ENCODE data around the gene TIAL1.
"Not testable (repeated sequence)": the region's sequence is repeated elsewhere in the genome, so short reads cannot be mapped to it uniquely, and the experiment has no call there.

TIAL1 gene

DNA sequence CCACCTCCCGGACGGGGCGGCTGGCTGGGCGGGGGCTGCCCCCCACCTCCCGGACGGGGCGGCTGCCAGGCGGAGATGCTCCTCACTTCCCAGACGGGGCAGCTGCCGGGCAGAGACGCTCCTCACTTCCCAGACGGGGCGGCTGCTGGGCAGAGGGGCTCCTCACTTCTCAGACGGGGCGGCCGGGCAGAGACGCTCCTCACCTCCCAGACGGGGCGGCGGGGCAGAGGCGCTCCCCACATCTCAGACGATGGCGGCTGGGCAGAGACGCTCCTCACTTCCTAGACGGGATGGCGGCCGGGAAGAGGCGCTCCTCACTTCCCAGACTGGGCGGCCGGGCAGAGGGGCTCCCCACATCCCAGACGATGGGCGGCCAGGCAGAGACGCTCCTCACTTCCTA, 37.3 kb downstream of the TIAL1 start:
- not testable (repeated sequence) for DNase-seq (ENCODE audit: extremely low spot score, insufficient read length, low read depth); FAIRE-seq

- DNase-seq (ENCODE audit: extremely low spot score, insufficient read length, low read depth); FAIRE-seq: not testable (repeated sequence)
These were observed 40.7 kb downstream of the TIAL1 start for GRCh38 chr10:119556081-119556480.

- DNase-seq (ENCODE audit: extremely low spot score, insufficient read length, low read depth) (no peak), FAIRE-seq (no peak)
These were observed 41.5 kb downstream of the TIAL1 start for GRCh38 chr10:119555178-119555784.

- FAIRE-seq, result no peak
These were observed 45.9 kb downstream of the TIAL1 start for GRCh38 chr10:119550827-119551226.

DNA sequence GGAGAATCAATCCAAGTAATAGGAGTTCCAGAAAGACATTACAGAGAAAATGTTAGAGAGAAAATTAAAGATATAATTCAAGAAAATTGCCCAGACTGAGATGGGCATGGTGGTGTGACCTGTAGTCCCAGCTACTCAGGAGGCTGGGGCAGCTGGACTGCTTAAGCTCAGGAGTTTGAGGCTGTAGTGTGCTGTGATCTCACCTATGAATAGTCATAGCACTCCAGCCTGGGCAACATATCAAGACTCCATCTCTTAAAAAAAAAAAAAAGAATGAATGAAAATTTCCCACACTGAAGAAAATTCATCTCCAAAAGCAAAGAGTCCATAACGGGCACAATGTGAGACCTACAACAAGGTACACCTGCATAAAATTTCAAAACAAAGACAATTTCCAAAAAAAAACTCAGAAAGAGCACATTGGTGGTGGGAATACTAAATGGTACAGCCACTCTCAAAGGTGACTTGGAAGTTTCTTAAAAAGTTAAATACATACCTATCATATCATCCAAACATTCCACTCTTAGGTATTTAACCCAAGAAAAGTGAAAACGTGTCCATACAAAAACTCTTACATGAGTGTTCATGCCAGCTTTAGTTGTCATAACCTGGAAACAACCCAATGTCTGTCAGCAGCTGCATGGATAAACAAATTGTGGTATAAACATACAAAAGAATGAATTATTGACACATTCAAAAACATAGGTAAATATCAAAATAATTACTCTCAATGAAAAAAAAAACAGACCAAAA, 47.3 kb downstream of the TIAL1 start:
- no peak for FAIRE-seq
- DNase-seq (ENCODE audit: extremely low spot score, insufficient read length, low read depth), result no peak

More at GRCh38 chr10:119550827-119551226, 45.9 kb downstream of the TIAL1 start:
- DNase-seq (ENCODE audit: extremely low spot score, insufficient read length, low read depth), result no peak

- DNase-seq (ENCODE audit: extremely low spot score, insufficient read length, low read depth) (no peak), FAIRE-seq (no peak)
These were observed 50.8 kb downstream of the TIAL1 start for GRCh38 chr10:119546009-119546408.

DNA sequence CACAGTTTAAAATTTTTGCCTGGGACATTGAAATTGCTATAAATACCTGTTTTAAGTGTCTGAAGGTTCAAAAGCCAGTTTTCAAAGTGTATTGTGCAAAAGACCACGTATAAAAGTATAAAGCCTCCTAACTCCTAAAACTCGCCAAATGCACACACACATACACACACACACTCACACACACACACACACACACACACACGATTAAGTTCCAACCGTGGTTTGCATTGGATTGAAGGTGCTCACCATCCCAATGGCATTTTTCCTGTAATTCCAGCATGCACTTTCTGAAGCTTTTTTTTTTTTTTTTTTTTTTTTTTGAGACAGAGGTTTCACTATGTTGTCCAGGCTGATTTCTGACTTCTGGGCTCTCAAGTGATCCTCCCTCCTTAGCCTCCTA, 51.5 kb downstream of the TIAL1 start:
- DNase-seq (ENCODE audit: extremely low spot score, insufficient read length, low read depth), result no peak
- FAIRE-seq, result no peak

- FAIRE-seq (no peak), DNase-seq (ENCODE audit: extremely low spot score, insufficient read length, low read depth) (no peak)
These were observed 52.7 kb downstream of the TIAL1 start for GRCh38 chr10:119543814-119544642.

- DNase-seq (ENCODE audit: extremely low spot score, insufficient read length, low read depth), result peak; percentile 49
These were observed 53.6 kb downstream of the TIAL1 start for GRCh38 chr10:119542988-119543813.

GRCh38 chr10:119542357-119542987, 54.3 kb downstream of the TIAL1 start, which contains the start of gene RGS10:
RGS10 (minus strand) TSS chr10:119542719; CDS start chr10:119542638, 81 bp downstream.
- DNase-seq (ENCODE audit: extremely low spot score, insufficient read length, low read depth), result peak; percentile 72
- peak; percentile 81 for FAIRE-seq

More at GRCh38 chr10:119542988-119543813, 53.6 kb downstream of the TIAL1 start:
- peak; percentile 61 for FAIRE-seq

DNA sequence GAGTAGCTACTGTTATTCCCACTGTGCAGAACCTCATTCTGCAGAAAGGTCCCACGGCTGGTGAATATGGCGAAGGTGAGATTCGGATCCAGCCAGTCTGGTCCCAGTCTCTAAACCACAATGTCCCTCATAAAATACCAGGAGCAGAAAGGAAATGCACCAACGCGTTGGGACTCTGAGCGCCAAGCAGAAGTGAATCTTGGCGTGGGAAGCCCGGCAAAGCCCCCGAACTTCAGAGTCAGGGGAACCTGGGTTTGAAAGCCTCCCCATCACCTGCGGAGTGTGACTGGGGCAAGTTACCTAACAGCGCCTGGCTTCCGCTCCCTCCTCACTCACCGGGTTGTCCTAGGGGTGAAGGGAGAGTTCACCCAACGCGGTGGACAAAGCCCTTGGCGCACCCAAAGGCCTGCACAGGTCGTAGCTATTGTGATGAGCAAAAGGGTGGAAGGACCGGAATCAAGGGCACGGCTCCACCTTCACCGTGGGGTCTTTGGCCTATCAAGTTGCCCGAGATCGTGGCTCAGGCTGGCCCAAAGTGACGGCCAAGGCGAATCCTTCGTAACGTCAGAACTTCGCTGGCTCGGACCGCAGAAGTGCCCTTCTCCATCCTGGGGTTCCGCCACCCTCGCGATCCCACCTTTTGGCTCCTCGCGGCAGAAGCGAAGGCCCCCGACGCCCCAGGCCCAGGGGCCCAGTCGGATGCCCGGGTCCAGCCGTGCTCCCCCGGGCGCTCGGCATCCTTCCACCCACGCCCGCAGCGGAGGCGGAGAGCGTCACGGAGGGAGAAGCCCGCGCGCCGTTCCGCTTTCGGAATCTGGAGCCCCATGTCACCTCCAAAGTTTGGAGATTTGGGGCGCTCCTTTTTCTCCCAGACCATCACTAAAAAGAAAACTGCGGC, 55.1 kb downstream of the TIAL1 start:
- peak; percentile 59 for FAIRE-seq
- DNase-seq (ENCODE audit: extremely low spot score, insufficient read length, low read depth), result no peak

- DNase-seq (ENCODE audit: extremely low spot score, insufficient read length, low read depth), result no peak
- FAIRE-seq, result peak; percentile 66
These were observed 55.7 kb downstream of the TIAL1 start for GRCh38 chr10:119541046-119541445.

DNA sequence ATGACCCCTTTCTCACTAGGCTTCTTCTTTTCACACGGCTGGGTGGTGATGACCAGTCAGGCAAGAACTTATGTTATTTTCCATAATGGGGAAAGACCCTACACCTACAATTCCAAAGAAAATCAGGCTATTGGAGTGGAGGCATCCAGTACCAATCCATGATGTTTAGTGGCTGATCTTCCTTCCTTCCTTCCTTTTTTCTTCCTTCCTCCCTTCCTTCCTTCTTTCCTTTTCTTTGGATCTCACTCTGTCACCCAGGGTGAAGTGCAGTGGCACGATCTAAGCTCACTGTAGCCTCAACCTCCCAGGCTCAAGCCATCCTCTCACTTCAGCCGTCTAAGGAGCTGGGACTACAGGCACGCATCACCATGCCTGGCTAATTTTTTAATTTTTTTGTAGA, 56.7 kb downstream of the TIAL1 start:
- DNase-seq (ENCODE audit: extremely low spot score, insufficient read length, low read depth), result no peak
- no peak for FAIRE-seq

- FAIRE-seq (no peak), DNase-seq (ENCODE audit: extremely low spot score, insufficient read length, low read depth) (no peak)
These were observed 57.4 kb downstream of the TIAL1 start for GRCh38 chr10:119539359-119539825.

GRCh38 chr10:119538632-119539358, 58.0 kb downstream of the TIAL1 start:
- FAIRE-seq, result no peak
- DNase-seq (ENCODE audit: extremely low spot score, insufficient read length, low read depth), result no peak

- FAIRE-seq, result no peak
- no peak for DNase-seq (ENCODE audit: extremely low spot score, insufficient read length, low read depth)
These were observed 58.7 kb downstream of the TIAL1 start for GRCh38 chr10:119537953-119538630.

DNA sequence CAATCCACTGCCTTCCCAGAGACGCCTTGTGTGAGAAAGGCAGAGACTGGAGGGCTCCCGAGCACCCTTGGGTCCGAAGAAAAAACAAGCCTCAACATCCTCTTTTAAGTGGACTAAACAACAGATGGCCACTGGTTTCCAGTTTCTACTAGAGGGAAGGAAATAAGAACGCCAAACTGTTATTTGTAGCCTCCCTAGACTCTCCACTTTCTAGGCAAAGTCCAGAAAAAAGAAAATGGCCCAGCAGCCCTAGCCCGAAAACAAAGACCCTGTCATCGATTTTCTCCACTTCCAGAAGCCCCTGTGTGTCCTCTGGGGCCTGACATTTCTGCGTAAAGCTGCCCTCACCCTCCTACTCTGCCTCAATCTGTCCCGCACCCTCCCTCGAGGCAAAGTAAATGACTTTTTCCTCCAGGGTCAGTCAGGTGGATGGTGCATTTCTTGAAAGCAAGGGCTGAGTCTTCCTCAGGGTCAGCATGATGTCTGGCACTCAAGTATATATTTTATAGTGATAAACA, 60.2 kb downstream of the TIAL1 start:
- FAIRE-seq (no peak), DNase-seq (ENCODE audit: extremely low spot score, insufficient read length, low read depth) (no peak)

Data from GM18507 (cell line).